HG03521 (cell line): Measurements from ENCODE around the gene IER3.

Experiments
- ATAC-seq: cut with Tn5 transposase; IDR thresholded peaks from one replicate; pipeline ENCODE4 v1.9.1; 2021; ENCODE audit warnings: mild to moderate bottlenecking, moderate library complexity; ENCODE audit not compliant: unreplicated experiment

IER3 gene, protein sequence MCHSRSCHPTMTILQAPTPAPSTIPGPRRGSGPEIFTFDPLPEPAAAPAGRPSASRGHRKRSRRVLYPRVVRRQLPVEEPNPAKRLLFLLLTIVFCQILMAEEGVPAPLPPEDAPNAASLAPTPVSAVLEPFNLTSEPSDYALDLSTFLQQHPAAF

DNA sequence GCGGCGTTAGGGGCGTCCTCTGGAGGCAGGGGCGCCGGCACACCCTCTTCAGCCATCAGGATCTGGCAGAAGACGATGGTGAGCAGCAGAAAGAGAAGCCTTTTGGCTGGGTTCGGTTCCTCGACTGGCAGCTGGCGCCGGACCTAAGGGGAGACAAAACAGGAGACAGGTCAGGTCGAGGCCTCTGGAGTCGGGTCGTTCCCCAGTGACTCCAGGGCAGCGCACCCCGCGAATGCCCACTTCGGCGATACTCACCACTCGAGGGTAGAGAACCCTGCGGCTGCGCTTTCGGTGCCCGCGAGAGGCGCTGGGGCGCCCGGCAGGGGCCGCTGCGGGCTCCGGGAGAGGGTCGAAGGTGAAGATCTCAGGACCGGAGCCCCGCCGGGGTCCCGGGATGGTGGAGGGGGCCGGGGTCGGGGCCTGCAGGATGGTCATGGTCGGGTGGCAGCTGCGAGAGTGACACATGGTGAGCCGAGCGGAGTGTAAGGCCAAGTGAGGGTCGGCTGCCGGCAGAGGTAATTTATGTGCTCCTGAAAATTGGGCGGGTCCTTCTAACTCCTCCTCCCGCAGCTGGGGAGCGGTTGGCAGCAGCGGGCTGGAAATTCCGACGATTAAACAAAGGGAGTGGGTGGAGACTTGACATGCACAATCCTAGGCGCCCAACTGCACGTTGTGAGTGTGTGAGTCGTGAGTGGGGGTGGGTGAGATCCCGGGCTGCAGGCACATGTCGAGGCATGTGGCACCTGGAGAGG lies at the start of gene IER3:
Gene IER3, minus strand, starts transcription at position 494 of the 752 bp plus-strand sequence. Its CDS starts 29 bp downstream, at position 465.
- ATAC-seq, result no peak

GRCh38 chr6:30793521-30794194 lies 49.3 kb upstream of the IER3 start:
- peak; percentile 43 for ATAC-seq

DNA sequence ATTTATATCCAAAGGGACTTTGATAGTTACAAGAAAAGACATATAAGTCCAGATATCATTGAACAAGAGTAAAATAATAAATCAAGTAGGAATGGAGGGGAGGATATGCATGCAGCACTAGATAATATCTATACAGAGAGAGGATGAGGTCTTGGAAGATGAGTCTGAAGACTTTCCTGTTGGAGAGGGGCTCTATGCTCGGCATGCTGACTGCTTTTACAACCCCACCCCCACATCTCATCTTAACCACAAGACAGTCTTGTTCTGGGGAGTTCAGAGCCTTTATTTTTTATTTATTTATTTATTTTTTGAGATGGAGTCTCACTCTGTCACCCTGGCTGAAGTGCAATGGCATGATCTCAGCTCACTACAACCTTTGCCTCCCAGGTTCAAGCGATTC lies 48.4 kb upstream of the IER3 start:
- ATAC-seq, result no peak

GRCh38 chr6:30790724-30791383 lies 46.5 kb upstream of the IER3 start:
- no peak for ATAC-seq

GRCh38 chr6:30789606-30790005 lies 45.3 kb upstream of the IER3 start:
- ATAC-seq, result no peak

- no peak for ATAC-seq
Measured at GRCh38 chr6:30787954-30788353, 43.6 kb upstream of the IER3 start.

GRCh38 chr6:30782425-30783014 lies 38.2 kb upstream of the IER3 start:
- ATAC-seq, result no peak

- no peak for ATAC-seq
Measured at GRCh38 chr6:30781743-30782424, 37.5 kb upstream of the IER3 start.

GRCh38 chr6:30781395-30781742 lies 37.0 kb upstream of the IER3 start:
- no peak for ATAC-seq

- ATAC-seq, result no peak
Measured at GRCh38 chr6:30780642-30780920, 36.2 kb upstream of the IER3 start.

DNA sequence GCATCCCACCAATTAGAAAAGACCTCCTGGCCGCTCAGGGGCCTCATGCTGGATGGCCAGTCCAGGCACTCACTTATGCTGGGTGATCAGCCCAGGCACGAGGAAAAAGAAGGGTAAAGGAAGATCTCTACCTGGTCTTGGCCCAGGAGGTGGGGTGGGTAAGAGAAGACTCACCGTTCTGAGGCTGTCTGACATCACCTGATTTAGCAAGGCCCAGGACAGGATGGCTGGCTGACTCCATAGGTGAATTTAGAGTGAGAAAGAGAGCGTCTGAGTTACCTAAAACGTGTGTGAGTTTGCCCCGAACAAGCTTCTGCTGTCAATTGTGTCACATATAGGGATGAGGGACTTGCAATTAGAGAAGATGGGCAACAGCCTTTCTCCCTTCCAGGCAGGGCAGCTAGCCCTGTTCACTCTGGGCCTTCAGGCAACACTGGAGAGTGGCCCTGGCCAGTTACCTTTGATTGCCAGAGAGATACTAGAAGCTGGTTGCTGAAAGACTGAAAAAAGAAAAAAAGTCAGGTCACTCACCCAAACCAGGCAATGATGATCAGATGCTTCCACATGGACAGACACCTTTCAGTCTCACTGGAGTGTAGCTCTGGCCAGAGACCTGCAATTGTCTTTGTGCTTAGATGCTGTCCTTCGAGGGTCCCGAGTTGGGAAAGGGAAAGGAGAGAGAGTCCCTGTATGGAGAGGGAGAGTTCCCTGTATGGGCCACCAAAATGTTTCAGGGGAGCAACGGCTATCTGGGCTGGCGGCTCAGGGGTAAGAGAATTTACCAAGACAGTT lies 35.7 kb upstream of the IER3 start:
- ATAC-seq, result no peak

DNA sequence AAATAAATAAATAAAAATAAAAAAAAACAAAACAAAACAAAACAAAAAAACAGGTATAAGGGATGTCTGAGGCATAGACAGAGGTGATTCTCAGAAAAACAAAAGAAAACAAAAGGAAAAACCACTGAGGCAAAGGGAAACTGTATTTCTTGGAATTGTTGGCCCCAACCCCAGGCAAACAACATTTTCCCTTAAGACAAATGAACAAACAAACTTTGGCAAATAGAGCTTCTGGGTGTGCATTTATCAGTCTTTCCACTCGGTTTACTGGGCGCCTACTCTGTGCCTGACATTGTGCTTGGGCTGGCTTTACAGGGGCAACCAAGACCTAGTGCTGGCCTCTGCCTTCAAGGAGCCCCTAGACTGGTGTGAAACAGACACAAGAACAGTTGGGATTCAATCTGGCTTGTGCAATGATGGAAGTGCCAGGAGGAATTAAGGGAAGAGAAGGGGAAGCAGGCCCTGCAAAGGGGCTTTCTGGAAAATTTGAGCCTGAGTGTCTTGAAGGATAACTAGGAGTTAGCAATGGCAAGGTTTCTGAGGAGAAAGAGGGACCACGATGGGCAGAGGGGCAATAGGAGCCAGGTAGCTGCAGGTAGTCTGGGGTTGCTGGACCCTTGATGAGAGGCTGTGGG lies 33.8 kb upstream of the IER3 start:
- no peak for ATAC-seq

DNA sequence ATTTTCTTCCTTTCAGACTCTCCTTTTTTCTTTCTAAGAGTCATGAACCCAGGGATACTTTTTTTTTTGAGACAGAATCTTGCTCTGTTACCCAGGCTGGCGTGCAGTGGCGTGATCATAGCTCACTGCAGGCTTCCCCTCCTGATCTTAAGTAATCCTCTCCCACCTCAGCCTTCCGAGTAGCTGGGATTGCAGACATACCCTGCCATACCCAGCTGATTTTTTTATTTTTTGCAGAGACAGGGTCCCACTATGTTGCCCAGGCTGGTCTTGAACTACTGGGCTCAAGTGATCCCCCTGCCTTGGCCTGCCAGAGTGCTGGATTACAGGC lies 32.8 kb upstream of the IER3 start:
- ATAC-seq, result no peak

DNA sequence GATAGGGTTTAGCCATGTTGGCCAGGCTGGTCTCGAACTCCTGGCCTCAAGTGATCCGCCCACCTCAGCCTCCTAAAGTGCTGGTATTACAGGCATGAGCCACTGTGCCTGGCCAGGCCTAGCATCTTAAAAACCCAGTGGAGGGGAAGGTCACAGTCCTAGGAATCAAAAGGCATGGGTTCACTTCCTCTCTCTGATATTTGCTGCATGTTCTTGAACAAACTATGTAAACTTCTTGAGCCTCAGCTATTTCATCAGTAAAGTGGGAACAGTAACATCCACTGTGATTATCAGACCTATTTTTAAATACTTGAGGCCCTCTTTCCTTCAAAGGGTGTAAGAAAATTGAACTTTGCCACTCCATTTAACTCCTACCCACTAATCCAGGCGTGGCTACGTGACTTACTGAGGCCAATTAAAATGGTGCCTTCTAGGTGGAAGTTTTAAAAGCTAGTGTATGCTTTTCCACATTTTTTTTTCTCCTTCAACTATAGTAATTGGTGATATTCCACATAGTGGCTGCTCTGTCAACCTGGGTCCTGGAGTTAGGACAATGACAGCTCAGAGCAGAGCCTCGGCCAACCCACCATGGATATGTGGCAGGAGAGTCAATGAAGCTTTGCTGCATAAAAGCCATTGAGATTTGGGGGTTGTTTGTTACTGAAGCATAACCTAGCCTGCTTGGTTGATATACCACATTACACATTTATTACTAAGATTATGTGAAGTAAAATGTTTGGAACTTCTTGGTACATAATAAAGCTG lies 32.2 kb upstream of the IER3 start:
- ATAC-seq, result no peak

- ATAC-seq, result no peak
Measured at GRCh38 chr6:30775104-30775503, 30.8 kb upstream of the IER3 start.

- no peak for ATAC-seq
Measured at GRCh38 chr6:30774701-30775100, 30.4 kb upstream of the IER3 start.

- ATAC-seq, result no peak
Measured at GRCh38 chr6:30770592-30770991, 26.2 kb upstream of the IER3 start.

GRCh38 chr6:30769853-30770524 lies 25.6 kb upstream of the IER3 start:
- ATAC-seq, result no peak
